ENCODE results near the gene PEX14.

GRCh38 chr1:10602936-10603335, 128.2 kb downstream of the PEX14 start:
- TF ChIP-seq POLR2A (IDR thresholded peaks at IDR 0.05) (no peak), POLR2AphosphoS5 (IDR thresholded peaks at IDR 0.05) (no peak)

Measured in gastroesophageal sphincter (tissue), 2 donors.